A549 treated with GW870086 at 1 μM for 4 hours (cell line): ENCODE data around the gene FRG2. TPM values are rescaled to one million over a fixed set of nuclear protein-coding genes. Genes with fewer than 3 reads are reported as not detected.

ENCODE experiments used
- total RNA-seq: library from RNA; stranded (reverse); fragments of 200-300 nt; extraction: Qiagen RNA extraction; gene quantifications from 5 replicates; pipeline ENCODE4 v1.2.3, GENCODE V29; 2022; ENCODE audit warnings: low read depth

Gene FRG2
- 0.08 TPM in 1 of 5 replicates, not detected in the others for total RNA-seq

DNA sequence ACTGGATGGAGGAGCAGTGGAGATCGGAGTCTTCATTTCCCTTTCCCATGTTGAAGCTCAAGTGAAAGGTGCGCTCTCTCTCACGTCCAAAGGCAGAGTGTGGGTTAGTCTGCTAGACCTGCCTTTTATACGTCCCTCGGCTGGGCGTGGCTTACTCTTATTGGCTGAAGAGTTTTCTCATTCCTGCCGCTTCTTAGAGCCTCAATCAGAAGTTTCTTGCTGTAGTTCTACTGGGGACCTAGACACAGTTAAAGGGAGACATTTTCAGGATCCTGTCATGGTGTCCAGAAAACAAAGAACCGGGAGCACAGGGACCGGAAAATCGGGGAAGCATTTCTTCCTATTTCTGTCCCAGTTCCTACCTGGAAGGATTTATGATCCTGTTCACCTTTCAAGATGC is at the start of gene FRG2:
FRG2 (minus strand) TSS at position 101 of the 400 bp plus-strand sequence; CDS start at position 49, 52 bp downstream.

DNA sequence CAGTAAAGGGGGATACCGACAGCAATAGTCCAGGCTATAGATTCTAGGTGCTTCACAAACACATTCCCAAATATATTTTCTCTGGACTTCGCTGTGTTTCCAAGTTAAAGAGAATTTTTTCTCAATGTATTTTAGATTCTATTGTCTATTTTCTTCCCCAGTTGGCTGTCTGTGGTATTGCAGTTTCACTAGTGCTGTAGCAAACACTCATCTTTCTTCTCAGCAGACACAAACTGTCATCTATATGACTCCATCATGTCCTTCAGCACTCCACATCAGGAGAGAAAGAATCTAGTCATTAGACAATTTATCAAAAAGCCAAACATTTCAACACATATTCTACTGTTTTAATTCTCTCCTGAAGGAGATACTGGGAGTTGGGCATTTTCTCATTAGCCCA is 37.3 kb upstream of the FRG2 start, which contains the start of gene DBET:
DBET (plus strand) TSS at position 161 of the 400 bp plus-strand sequence.

Other genes starting within 250 kb of the FRG2 start
- gene FRG1, start 86.4 kb downstream of the FRG2 start, total RNA-seq: 37.8 to 43.5 TPM (median 38.1 TPM) in 5 replicates
- gene DBET, start 37.2 kb upstream of the FRG2 start, total RNA-seq: not detected in 5 replicates
- not detected in 5 replicates for gene DUX4, start 146.5 kb upstream of the FRG2 start, total RNA-seq